Hypothalamus (tissue), 51 donors: Measurements from ENCODE around the gene TMEM126A.
A peak's percentile ranks its signal among the peaks of the same experiment; 100 is the strongest.

ENCODE experiments used
- DNase-seq, 51 donors: peaks; one replicate each; lab custom pipeline; 2025; lab: John Stamatoyannopoulos, UW

The TMEM126A gene

GRCh38 chr11:85685820-85686459, 38.2 kb downstream of the TMEM126A start, which contains the start of gene CCDC89:
Gene CCDC89 (minus strand): TSS chr11:85686195. CDS start chr11:85686130, 65 bp downstream.
- peak in 50 of 51 donors; percentile 2 to 84 (median 59) for DNase-seq

GRCh38 chr11:85694385-85694980, 46.7 kb downstream of the TMEM126A start:
- DNase-seq, result peak in 3 of 51 donors; percentile 3 to 40 (median 16)

DNA sequence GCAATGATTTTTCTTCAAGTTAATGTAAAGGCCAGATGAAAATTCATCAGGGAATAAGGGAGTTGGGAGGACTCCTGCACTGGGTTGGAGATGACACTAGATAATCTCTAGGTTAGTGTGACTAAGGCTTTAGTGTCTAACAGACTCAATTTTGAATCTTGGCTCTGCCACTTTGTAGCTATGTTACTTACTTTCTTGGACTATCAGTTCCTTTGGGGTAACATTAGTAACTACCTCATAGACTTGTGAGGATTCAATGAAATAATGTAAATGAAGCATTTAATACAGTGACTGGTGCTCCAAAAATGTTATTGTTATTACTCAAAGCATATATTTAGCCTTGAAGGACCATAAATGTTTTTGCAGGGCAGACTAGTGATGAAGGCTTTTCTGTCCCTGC, 47.8 kb downstream of the TMEM126A start:
- DNase-seq, result no peak

DNA sequence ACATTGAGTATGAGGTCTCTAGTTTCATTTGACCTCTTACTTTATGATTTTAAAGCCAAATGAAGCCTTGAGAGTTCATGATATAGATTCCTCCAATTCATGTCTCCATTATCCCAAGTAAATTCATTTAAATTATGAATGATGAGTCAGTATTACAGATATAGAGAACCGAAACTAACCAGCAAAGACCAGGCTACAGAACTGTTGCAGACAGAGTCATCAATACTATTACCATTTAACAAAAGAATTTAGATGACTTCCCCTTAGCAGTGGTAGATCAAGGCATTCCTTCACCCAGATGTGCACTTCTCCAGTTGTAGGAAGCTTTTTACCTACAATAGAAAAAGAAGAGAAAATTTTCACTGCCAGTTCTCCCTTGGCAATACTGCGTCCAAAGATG, 50.0 kb downstream of the TMEM126A start:
- DNase-seq, result no peak

DNA sequence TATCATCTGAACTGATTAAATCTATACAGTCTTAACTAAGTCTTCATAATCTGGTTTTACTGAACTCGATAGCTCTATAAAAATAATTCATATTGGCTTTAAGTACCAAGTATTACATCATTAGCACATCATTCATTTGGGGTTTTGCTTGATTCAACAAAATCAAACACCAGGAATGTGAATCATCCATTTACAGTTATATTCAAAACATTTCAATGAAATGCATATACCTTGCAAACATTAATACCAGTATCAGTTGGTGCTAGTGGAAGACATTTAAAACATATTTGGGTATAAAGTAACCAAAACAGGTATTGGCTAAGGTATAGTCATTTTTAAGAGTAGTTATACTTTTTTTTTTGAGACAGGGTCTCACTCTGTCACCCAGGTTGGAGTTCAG, 50.4 kb downstream of the TMEM126A start:
- DNase-seq, result no peak

DNA sequence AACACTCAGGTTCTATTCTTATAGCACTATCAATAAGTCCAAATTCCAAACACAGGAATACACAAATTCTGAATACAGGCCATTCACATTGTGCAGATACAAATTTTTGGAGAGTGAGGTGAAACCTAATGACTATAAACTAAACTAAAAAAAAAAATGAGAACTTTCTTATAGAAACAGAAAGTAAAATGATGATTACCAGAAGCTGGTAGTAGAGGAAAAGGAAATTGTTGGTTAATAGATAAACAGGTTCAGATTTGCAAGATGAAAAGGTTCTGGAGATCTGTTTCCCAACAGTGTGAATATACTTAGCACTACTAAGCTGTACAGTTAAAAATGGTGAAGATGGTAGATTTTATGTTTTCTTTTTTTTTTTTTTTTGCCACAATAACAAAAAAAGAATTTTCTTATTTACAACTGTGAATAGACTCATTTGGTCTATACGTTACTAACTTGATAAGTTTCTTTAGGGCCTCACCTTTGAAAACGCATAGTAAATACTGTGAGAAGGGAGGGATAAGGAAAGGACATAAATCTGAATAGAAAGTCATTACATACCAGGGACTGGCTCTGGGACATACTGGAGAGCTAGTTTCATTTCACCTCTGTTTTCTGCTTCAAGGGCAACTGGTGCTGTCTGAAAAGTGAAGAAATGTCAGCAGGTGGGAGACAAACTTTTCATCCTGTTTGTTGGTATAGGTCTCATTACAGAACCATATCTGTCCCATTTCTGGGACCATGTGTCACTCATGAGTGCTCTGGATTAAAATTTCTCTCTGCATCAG, 52.4 kb downstream of the TMEM126A start:
- no peak for DNase-seq

DNA sequence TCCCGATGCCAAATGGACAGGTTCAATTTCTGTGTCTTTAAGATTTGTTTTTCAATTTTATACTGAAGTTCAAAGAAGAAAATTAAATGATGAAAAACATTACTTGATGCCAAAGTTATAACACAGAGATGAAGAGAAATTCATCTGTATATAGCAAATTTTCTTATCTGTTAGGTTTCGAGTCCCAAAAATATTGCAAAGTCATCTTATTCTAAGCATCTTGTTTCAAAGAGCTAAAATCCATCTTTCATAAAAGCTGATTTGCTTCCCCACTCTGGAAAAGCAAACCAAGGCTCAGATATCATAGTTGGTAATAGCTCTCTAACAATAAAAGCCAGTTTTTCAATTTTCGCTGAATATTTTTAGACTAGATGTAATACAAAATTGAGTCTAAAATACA, 57.2 kb downstream of the TMEM126A start:
- DNase-seq, result no peak

- DNase-seq, result no peak
These were observed 58.0 kb downstream of the TMEM126A start for GRCh38 chr11:85705800-85706199.
